SKM-1 (cell line): ENCODE data around the gene SYNM.

Experiments
- DNase-seq: peaks from one replicate; lab custom pipeline; 2025; ENCODE audit not compliant: unreplicated experiment; lab: John Stamatoyannopoulos, UW

The SYNM gene

DNA sequence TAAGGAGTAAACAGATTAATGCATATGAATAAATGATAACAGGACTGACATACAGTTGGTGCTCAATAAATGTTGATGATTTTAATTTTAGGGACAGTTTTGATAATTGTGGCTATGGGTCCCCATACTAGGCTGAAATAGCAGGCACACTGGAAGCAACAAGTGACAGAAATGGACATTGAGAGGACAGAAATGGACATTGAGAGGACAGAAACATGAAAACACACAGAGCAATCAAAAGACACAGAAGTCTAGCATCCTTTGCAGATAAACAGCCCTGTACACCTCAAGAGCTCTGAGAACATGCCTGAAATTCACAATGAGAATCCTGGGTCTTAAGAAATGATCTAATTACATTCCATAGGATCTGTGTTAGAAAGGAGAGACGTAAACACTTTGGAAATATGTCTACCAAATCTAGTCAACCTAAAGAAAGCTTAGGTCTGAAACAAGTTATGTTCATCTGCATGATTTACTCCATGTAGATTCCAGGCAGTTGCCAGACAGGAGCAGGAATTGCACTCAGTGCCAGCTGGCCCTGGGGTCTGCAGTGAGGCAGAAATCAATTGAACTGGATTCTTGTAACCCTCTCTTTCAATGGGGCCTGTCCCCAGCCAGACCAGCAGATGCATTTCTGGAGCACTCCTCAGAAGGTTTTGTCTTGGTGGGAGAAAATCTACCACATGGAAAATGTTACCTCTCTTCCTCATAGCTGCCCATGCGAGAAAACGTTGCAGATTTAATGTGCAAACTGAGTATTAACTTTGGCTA, 60.3 kb downstream of the SYNM start:
- no peak for DNase-seq

DNA sequence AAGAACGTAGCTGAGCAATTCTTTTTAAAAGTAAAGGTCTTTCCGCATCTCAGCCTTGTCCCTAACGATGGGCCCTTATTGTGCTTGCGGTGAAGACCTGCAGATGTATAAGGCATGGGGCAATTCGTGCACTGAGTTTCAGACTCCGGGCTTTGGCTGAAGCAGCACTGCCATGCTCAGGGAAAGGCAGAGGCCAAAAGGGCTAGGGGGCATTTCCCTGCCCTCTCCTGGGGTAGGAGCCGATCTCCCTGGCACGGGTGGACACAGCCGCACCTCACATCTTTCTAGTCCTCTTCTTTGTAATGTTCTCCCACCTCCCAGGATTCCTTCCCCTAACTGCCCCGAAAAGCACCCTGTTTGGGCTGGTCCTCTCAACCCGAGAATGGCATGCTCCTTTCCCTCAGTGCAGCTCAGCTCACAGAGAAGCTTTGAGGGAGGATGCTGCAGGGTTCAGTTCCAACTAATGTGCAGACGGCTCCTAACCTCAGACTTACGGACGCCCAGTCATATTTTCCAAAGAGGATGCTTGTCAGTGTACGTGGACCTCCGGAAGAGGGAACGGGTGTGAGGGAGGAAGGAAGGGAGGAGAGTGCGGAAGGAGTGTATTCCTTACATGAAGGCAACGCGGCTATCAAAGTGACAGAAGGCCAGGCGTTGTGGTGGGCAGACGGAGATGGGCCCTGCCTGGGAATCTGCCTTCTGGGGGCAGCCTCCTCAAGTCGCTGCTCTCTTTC, 61.2 kb downstream of the SYNM start:
- no peak for DNase-seq

DNA sequence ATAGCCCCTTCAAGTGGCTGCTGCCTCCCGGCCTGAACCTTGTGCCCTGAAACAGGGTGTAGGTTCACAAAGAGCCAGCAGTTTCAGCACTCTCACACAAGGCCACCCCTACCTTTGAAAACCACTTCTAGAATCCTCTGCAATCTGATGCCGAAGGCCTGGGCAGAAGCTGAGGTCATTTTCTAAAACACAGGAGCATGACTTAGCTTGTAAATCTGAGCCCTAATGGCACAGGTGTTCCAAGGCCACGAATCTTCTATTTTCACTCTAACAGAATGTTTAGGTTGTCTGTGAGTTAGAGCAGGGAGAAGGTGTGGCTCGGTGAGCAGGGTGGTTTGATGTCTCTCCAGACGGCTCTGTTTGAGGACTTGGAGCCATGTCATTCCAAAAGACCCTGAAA, 62.3 kb downstream of the SYNM start:
- no peak for DNase-seq

DNA sequence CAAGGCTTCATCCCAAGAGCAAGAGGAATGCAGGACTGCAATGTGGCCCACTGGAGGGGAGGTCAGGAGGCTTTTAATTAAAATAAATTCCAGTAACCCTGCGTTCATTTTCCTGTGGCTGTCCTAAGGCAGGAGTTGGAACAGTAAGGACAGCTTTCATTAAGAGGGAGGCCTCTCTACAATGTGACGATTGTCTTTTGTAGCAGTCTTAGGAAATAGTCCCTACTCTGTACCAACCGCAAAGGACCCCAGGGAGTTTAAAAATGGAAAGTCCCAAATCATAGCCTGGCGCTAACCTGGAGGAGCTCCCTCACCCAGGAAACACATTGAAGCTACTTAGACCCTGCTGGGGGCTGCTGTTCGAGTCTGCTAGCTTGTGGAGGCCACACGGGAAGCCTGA, 62.8 kb downstream of the SYNM start:
- DNase-seq: no peak

DNA sequence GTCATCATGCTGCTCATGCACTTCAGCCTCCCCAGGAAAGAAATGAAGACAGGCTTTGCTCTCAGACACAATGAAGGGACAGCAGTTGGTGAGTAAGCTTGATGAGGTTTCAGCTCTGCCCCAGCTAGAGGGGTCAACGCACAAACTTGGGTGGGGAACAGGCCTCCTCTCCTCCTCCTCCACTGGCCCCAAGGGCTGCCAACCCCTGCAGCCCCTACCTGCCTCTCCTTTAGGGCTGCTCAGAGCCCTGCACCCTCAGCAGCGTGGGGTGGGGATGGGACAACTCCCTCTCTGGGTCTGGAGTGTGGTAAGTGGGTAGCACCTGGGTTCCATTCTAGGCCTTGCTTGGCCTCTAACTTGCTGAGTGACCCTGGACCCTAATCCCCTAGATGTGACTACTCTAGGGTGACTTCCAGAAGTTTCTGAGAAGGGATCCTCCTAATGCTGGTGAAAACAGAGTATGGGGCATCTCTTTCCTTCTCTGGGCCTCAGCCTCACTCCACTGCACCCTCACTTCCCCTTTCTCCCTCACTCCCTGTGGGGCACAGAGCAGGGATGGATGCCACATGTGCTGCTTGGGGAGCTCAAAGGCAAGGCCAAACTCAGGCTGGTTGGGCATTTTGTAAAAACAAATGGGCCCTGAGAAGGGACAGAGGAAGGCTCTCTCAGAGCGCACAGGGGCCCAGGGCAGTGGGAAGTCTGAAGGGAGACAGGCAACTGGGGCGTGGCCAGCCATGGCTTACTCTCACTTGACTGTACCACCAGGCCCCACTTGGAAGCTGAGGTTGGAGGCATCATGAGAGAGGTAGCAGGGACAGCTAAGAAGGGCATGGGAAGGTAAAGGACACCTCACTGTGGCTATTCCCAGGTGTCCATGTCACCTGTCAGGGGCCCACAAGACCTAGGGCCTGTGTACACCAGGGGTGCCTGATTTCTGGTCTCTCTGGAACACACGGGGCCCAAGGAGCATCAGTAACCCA, 64.0 kb downstream of the SYNM start:
- no peak for DNase-seq

DNA sequence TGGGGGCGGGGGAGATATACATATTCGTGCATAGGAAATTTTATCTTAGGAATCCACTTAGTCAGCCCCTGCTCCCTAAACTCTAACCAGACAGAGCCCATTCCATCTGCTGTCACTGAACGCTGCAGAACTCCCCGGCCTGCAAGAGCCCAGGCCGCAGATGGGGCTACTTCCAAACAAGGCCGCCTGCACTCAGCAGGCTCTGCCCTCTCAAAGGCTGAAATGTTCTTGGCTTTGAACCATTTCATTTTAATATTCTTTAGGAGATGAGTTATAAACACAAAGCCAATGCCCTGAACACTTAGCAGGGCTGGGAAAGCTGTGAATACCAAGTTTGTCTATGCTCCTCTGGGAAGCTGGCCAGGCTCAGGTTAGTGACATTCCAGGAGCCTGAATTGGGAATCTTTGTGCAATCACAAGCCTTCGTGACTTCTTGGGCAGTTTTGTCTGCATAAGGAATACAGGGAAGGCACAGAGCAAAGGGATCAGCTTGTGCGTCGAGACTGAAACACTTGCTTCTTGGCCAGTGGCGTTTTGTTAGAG, 65.0 kb downstream of the SYNM start:
- DNase-seq: no peak

DNA sequence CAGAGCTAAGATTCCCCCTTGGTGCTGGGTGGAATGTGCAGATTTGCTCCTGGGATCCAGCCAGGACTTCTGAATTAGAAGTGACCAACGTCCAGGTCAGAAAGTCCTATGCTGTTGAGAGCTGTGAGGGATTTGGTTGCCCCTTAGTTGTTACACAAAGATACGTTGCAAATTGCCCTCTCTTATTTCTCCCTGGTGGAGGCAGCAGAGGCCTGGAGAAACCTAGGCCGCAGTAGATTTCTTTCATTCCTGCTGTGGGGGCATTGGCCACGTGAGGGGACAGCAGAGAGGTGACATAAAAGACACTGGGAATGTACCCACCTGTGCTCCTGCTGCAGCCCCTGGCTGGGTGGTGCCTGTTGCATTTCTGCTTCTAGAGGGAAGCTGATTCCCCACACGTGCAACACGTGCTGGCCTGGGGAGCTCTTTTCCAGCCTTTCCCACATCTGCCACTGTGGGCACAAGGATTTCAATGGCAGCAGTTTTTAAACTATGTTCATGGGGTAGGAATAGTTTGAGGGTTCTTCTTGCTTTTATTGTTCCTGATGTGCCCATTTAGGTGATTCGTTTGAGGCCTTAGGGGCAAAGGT, 65.7 kb downstream of the SYNM start:
- no peak for DNase-seq

DNA sequence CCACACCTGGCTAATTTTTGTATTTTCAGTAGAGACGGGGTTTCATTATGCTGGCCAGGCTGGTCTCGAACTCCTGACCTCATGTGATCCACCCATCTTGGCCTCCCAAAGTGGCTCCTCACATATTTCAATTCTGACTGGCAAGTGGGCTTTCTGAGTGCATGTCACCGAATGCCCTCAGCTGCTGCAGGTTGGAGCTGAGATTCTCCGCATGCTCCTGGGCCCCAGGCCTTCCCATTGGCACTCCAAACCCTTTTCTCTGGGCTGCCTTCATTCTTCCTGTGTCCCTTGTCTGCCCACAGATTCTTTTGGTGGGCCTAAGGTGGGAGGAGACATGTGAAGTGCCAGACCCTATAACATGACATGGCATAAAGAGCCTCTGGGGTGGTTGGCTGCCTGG, 67.3 kb downstream of the SYNM start:
- DNase-seq: no peak

DNA sequence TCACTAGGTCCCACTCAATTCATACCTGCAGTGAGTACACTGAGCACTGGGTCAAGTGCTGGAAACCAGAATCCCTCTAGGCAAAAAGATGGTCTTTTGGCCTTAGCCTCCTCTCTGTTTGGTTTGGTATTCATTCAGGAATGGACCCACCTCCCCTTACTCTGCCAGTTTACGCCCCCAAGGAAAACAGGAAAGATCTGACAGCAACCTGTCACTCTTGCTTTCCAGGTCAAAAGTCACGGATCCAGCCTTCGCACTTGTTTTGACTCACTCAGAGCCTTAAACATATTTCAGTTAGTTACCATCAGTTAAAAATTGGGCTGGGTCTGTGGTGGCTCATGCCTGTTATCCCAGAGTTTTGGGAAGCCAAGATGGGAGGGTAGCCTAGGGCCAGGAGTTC, 68.1 kb downstream of the SYNM start:
- DNase-seq: no peak

DNA sequence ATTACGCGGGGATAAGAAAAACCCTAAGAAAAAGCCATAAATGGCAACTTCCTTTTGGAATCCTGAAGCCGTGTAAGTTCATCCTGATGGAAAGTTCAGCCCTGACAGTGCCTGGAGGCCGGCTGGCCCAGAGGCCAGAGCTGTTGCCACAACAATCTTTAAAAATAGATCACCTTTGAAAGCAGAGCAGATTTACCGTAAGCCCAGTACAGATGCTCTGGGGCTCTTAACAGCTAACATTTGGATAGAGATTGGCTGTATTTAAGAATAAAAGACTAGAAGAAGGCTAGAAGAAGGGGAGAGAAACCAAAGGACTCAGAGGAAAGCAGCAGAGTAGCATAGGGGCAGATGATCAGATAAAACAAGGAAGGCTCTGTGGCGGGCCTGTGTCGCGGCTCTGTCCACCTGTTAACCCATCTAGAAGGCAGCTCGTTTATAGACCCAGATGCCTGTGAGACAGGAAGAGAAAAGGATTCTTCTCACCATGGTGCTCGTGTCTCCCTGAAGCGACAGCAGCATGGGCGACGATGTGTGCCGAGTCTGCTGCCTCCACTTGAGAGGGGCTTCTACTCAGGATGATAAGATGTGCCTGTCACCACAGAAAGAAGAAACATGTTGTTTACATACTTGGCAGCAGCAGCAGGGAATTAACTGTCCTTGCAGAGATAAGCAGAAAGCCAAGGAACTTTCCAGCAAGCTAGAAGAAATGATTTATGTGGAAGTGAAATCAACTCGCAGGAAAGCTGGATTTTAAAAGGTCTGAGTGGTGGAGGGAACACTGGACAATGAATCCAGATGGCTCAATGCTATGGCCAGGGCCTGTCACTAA, 69.9 kb downstream of the SYNM start:
- DNase-seq: no peak

DNA sequence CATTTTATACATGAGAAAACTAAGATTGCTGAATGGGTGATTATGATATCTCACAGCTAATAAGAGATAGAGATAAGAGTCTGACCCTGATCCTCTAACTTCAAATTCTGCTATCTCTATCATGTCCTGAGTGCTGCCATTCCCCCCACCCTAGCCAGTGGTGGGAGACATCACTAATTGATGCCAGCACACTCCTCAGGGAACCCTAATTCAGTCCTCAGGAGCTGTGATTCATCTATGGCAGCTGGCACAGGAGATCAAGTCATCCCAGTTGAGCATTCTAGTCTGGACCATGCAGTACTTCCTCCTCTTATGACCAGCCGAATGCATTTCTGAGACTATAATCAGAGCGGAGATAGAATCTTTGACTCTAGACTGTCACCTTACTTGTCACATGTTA, 71.9 kb downstream of the SYNM start:
- no peak for DNase-seq

DNA sequence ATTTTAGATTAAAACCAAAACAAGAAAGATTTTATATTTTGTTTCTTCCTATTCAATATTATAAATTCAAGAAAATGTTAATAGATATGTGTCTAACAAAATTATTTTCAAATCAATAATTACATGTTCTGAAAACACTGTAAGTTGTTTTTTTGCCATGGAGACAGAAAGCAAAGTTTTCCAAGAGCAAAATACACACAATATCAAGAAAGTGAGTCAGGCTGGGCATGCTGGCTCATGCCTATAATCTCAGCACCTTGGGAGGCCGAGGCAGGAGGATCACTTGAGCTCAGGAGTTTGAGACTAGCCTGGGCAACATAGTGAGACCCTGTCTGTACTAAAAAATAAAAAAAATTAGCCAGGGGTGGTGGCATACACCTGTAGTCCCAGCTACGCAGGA, 72.8 kb downstream of the SYNM start:
- no peak for DNase-seq

DNA sequence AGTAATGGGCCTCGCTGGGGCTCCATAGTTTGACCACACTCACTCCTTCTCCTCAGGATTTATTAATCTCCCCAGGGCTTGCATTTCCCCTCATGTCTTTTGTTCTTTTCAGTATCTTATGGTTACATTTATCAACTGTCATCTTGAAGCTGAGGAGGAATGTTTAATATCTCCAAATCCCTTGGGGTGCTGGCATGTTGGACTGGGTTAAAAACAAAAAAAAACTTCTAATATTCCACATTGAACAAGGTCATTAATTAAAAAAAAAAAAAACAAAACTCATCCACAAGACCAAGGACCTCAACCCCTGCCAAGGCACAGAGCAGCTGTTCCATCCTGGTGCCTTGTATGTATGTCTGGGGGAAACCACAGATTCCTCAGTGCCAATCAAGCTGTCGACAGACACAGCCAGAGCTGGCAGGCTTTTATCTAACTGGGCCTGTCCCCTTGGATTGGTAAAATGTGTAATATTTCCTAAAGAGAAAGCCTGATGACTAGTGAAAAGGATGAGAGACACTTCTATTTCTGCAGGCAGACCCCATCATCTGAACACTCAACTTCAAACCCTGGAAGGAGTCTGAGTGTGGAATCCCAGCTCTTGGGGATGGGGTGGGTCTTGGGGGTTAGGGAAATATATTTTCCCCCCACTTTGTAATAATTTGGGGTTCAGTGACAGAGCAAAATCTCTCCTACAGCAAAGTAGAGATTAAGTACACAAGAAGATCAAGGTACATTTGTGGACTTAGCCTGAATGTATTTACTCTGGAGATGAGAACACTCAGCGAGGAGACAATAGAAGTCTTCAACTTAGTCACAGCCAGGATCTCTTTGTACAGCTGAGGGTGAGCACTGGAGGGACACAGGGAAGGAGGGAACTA, 75.4 kb downstream of the SYNM start:
- no peak for DNase-seq

DNA sequence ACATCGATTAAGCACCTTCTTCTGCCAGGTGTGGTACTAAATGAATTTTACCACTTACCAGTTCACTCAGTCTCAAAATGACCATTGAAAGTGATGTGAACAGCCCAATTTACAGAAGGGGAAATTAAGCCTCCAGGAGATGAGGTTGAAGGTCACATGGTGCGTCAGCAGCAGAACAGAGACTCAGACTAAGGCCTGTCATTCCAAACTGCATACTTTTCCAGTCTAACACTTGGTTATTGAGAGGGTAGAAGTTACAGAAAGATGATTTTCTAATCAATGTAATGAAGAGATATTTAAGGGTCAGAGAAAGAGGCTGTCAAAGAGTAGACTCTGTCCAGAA, 76.1 kb downstream of the SYNM start:
- no peak for DNase-seq

DNA sequence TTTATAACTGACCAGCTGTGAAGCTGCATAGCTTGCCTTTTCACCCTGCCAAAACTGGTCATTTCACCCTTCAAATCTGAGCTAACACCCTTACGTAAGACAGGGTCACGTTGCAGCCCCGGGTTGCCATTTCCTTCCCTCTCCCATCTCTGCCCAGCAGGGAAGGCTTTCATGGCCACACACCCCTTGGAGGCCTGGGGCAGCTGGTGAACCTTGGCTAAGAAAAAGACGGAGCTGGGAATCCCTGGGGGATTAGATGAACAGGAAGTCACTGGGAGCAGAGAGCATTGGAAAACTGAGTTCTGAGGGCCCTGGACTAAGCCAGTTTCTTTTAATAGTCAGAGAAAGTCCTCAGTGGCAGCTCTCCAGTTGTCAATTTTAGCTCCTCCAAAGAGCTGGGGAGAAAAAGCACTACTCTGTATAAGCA, 76.7 kb downstream of the SYNM start:
- no peak for DNase-seq

DNA sequence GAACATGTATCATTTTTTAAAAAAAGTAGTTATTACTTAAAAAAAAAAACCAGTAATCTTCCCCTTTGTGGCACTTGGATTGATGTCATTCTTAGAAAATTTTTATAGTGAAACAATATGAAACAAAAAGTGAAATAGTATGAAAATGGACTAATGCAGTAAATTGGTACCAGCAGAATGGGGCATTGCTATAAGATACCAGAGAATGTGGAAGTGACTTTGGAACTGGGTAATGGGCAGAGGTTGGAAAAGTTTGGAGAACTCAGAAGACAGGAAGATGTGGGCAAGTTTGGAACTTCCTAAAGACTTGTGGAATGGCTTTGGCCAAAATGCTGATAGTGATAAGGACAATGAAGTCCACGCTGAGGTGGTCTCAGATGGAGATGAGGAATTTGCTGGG, 77.9 kb downstream of the SYNM start:
- DNase-seq: no peak
